Fibroblast of pulmonary artery (primary cell): ENCODE measurements around the gene TNIK.

Experiments used
- DNase-seq: peaks from one replicate; pipeline ENCODE4 v3.0.0-alpha.2; 2010; ENCODE audit warnings: low read depth
- H3K4me3 ChIP-seq: replicated peaks from 2 replicates; pipeline ENCODE4 v1.5.1; 2011; ENCODE audit warnings: low read depth, mild to moderate bottlenecking, control low read depth, low read length, moderate library complexity
- TF ChIP-seq, protein P1 (sequence below): IDR thresholded peaks from 2 replicates; pipeline ENCODE4 v1.5.1; 2011; ENCODE audit warnings: mild to moderate bottlenecking, control low read depth, low read length, inconsistent platforms; ENCODE audit errors: missing control alignments

Gene TNIK

DNA sequence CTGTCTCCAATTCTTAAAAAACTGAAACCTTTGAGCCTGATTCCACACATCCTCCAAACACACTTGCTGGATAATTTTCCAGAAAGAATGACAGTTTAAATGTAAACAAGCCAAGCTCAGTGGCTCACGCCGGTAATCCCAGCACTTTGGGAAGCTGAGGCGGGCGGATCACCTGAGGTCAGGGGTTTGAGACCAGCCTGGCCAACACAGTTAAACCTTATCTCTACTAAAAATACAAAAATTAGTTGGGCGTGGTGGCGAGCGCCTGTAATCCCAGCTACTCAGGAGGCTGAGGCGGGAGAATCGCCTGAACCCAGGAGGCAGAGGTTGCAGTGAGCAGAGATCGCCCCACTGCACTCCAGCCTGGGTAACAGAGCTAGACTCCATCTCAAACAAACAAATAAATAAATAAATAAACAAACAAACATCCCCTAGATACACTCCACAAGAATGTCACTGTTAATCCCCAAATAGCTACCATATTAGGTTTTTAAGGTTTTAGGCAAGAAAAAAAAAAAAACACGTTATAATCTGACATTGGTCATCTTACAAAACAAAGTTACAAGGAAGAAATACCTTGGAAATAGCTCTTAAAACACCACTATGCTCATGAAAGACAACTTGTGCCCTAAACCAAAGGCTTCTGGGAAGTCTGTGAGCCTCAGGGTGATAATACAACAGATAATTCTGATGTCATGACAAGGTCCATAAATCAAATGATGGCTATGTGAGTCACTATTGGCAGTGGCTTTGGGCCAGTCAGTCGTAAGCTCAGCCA is 13.2 kb downstream of the TNIK start:
- DNase-seq: peak; percentile 51
- TF ChIP-seq, protein P1, sequence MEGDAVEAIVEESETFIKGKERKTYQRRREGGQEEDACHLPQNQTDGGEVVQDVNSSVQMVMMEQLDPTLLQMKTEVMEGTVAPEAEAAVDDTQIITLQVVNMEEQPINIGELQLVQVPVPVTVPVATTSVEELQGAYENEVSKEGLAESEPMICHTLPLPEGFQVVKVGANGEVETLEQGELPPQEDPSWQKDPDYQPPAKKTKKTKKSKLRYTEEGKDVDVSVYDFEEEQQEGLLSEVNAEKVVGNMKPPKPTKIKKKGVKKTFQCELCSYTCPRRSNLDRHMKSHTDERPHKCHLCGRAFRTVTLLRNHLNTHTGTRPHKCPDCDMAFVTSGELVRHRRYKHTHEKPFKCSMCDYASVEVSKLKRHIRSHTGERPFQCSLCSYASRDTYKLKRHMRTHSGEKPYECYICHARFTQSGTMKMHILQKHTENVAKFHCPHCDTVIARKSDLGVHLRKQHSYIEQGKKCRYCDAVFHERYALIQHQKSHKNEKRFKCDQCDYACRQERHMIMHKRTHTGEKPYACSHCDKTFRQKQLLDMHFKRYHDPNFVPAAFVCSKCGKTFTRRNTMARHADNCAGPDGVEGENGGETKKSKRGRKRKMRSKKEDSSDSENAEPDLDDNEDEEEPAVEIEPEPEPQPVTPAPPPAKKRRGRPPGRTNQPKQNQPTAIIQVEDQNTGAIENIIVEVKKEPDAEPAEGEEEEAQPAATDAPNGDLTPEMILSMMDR: no peak

DNA sequence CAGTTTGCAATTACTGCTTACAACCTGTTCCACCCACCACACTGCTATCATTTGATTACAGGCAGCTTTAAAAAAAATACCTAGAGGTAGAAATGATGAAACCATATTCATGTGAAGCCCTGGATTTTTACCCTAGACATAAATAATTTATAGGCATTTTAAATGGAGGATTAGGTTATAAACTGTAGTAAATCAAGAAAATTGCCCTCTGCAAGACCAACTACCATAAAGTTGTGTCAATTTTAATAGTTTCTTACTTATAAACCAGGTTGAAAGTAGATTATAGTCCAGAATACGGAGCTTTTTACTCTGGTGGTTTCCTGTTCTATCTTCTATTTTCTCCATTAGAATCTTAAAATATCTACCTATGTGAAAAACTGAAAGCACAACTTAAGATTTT is 13.9 kb downstream of the TNIK start:
- no peak overlapping the region for H3K4me3 ChIP-seq
- DNase-seq: no peak
- TF ChIP-seq, protein P1: no peak

More for the DNA sequence above, 13.2 kb downstream of the TNIK start:
- H3K4me3 ChIP-seq: no peak overlapping the region

DNA sequence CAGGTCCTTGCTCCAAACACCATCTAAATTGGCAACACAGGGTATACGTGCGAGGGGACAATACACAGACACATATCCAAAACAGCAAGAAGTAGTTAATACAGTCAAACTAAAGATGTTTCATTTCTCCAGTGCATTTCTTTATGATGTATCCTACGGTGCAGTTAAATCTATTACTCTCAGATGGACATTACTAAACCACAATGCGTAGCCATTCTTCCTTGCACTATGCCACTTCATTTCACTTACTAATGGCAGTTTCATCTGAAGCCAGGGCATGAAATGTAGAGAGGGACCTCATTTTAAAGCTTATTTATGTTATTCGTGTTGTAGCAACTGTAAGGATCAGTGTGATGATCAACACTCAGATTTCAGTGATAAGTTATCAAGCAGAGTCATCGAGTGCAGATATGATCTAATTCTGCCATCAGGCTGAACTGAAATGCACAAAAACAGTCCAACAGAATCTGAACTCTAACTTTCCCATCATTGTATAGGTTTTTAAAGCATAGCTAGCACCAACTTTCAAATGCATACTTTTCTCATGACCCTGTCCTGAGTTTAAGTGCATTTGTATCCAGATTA is 14.5 kb downstream of the TNIK start:
- TF ChIP-seq, protein P1: no peak
- no peak for DNase-seq
- no peak overlapping the region for H3K4me3 ChIP-seq

DNA sequence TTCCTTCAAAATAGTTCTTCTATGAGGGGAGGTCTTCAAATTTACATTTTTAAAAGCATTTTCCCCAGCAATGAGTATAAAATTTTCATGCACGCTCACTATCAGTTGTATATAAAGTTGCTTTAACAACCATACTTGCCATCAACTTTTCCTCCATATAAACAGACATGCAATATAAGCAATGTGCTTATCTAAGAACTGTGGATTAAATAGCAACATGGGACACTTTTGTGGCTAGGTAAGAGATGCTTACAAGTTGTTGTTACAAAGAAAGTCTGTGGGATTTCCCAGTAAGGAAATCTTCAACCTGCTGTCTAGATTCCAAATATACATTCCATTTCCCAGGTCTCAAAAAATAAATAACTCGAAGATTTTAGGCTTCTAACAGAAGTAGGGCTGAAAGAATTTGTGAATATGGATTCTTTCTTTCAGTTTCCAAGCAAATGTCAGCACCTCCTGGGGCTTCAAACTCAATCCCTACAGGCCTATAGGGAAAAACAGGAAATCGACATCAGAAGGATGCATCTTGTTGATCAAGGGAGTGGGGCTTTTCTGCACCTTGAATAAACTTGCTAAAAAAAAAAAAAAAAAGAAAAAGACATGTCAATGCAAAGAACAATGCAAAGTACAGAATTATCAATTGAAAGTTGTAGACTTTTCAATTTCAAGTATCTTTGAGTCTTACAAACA is 16.1 kb downstream of the TNIK start:
- H3K4me3 ChIP-seq: no peak overlapping the region
- TF ChIP-seq, protein P1: no peak
- no peak for DNase-seq

DNA sequence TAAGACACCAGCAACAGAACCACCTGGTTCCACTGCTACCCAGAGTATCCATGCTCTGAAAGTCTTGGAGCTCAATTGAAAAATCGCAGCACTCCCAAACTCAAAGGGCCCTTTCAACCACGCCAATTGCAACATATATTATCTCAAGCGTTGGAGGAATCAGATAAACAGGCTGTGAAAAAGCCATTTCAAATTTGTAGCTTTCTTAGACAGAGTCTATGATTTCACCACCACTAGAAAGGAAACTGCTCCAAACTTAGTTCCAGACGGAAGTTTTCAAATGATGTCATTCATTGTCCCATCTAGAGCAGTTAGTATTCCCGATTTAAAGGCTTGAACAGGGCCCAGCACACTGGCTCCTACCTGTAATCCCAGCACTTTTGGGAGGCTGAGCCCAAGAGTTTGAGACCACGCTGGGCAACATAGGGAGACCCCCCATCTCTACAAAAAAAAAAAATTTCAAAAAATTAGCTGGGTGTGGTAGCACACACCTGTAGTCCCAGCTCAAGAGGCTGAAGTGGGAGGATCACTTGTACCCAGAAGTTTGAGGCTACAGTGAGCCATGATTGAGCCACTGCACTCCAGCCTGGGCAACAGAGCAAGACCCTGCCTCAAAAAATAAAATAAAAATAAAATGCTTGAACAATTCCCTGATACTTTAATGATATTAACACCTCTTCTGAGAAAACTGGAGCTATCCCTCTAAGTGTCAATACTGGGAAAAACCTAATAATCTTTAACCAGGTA is 16.8 kb downstream of the TNIK start:
- DNase-seq: peak; percentile 88
- H3K4me3 ChIP-seq: no peak overlapping the region
- TF ChIP-seq, protein P1: no peak

DNA sequence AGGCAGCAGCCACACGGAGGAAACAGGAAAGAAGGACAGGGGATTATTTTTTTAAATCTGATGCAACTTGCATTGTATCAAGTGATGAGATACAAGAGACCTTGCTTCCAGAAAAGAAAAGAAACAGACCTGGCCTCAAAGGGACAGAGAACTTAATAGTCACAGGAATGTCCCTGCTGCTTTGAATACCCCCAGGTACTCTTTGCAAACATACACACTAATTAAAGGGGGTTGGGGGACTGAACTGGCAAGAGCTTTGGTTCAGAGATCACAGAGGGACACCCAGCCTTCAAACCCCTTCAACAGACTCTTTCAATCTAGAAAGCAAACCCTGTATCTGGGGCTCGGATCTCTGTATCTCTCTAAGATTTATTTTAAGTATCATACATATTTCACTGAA is 18.0 kb downstream of the TNIK start:
- TF ChIP-seq, protein P1: no peak
- DNase-seq: no peak
- no peak overlapping the region for H3K4me3 ChIP-seq
